ENCODE data around the gene ZNRF4. TPM values are rescaled to one million over a fixed set of nuclear protein-coding genes. Genes with fewer than 3 reads are reported as not detected.

ZNRF4 gene
- total RNA-seq, 1 donor = not detected

DNA sequence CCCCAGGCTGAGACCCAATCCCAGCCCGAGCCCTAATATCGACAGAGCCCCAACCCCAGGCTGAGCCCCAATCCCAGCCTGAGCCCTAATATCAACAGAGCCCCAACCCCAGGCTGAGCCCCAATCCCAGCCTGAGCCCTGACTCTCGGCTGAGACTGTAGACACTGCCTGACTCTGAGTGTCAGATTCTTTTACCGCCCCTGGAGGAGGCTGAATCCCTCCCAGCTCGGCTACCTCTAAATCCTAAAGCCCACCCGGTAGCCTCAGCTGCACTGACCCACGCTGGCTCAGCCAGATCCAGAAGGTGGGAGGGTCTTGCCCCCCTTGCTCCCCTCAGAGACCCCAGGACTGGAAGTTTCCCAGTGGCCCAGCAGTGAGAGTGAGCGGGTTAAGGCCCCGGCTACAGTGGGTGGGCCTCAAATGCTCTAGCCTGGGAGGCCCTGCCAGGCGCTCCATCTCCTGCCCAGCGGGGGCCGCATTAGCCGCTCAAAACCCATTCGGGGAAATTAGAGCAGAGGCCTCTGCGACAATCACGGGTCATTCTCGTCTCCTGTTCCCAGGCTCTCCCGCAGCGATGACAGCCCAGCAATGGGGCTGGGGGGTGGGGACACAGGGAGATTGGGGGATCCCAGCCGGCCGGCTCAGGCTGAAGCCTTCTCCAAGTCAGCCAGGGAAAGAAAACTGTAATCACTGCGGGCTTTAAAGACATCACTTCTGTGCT lies 43.8 kb downstream of the ZNRF4 start:
- TF ChIP-seq, protein P1, sequence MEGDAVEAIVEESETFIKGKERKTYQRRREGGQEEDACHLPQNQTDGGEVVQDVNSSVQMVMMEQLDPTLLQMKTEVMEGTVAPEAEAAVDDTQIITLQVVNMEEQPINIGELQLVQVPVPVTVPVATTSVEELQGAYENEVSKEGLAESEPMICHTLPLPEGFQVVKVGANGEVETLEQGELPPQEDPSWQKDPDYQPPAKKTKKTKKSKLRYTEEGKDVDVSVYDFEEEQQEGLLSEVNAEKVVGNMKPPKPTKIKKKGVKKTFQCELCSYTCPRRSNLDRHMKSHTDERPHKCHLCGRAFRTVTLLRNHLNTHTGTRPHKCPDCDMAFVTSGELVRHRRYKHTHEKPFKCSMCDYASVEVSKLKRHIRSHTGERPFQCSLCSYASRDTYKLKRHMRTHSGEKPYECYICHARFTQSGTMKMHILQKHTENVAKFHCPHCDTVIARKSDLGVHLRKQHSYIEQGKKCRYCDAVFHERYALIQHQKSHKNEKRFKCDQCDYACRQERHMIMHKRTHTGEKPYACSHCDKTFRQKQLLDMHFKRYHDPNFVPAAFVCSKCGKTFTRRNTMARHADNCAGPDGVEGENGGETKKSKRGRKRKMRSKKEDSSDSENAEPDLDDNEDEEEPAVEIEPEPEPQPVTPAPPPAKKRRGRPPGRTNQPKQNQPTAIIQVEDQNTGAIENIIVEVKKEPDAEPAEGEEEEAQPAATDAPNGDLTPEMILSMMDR (IDR thresholded peaks at IDR 0.05; ENCODE audit: insufficient read depth, low read length) = no peak
- no peak overlapping the region for H3K4me3 ChIP-seq (ENCODE audit: low read depth, low read length)
- DNase-seq (ENCODE audit: low read depth) = no peak

DNA sequence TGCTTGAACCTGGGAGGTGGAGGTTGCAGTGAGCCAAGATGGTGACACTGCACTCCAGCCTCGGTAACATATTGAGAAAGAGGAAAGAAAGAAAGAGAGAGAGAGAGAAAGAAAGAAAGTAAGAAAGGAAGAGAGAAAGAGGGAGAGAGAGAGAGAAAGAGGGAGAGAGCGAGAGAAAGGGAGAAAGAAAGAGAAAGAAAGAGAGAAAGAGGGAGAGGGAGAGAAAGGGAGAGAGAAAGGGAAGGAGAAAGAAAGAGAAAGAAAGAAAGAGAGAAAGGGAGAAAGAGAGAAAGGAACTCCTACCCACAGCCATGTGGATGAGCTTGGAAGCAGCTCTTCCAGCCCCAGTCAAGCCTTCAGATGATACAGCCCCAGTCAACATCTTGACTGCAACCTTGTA lies 46.7 kb downstream of the ZNRF4 start:
- H3K4me3 ChIP-seq (ENCODE audit: low read depth, low read length) = no peak overlapping the region
- TF ChIP-seq, protein P1 (IDR thresholded peaks at IDR 0.05; ENCODE audit: insufficient read depth, low read length) = no peak
- no peak for DNase-seq (ENCODE audit: low read depth)

DNA sequence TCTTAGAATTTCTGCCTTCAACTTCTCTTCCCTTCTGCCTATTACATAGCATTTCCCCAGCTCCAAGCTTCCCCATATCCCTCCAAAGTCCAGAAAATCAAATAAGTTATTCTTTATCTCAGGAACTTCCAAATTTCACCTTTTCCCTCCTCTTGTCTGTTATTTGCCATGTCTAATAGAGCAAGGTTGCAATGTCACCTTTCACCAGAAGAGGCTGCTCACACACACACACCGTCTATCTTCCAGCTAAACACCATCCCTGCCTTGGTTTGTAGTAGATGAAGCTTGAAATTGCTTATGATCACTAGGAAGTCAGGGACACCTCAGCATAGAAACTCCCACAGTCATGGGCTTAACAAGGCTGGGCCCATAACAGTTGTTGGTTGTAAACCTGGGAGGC lies 48.4 kb downstream of the ZNRF4 start:
- no peak for DNase-seq (ENCODE audit: low read depth)
- H3K4me3 ChIP-seq (ENCODE audit: low read depth, low read length) = no peak overlapping the region
- TF ChIP-seq, protein P1 (IDR thresholded peaks at IDR 0.05; ENCODE audit: insufficient read depth, low read length) = peak; percentile 11

DNA sequence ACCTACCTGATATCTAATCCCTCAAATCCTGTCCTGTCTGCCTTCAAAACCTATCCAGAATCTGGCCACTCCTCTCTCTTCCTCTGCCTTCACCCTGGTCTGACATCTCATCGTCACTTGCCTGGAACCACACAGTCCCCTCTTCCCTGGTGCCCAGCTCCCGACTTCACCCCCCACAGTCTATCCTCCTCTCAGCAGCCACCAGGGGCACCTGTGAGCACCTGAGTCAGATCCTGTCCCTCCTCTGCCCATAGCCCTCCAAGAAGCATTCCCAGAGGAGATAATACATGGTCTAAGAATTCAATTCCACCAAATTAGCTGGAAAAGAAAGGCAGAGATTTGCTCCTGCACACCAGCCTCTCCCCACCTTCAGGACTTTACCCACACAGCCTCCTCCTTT lies 48.9 kb downstream of the ZNRF4 start:
- no peak for DNase-seq (ENCODE audit: low read depth)
- no peak overlapping the region for H3K4me3 ChIP-seq (ENCODE audit: low read depth, low read length)
- TF ChIP-seq, protein P1 (IDR thresholded peaks at IDR 0.05; ENCODE audit: insufficient read depth, low read length) = no peak

Other genes starting within 250 kb of the ZNRF4 start
- gene PTPRS, start 114.6 kb upstream of the ZNRF4 start, total RNA-seq (ENCODE audit: low replicate concordance) = 126 and 193 TPM in 2 replicates
- gene TINCR, start 112.5 kb downstream of the ZNRF4 start, total RNA-seq (ENCODE audit: low replicate concordance) = 0.08 TPM in 1 of 2 replicates, not detected in the other
- gene SAFB2, start 167.4 kb downstream of the ZNRF4 start, total RNA-seq (ENCODE audit: low replicate concordance) = 36.7 and 39.9 TPM in 2 replicates
- gene SAFB, start 167.7 kb downstream of the ZNRF4 start, total RNA-seq (ENCODE audit: low replicate concordance) = 43.5 and 92.9 TPM in 2 replicates
- 15.4 and 31.1 TPM in 2 replicates for gene MICOS13, start 225.1 kb downstream of the ZNRF4 start, total RNA-seq (ENCODE audit: low replicate concordance)
- gene HSD11B1L, start 225.6 kb downstream of the ZNRF4 start, total RNA-seq (ENCODE audit: low replicate concordance) = 10.8 and 17.2 TPM in 2 replicates
- 87.7 and 296 TPM in 2 replicates for gene RPL36, start 234.9 kb downstream of the ZNRF4 start, total RNA-seq (ENCODE audit: low replicate concordance)